SK-N-SH treated with all-trans-retinoic acid at 6 μM for 48 hours (cell line): ENCODE data around the gene MEP1B.

Experiments used
- TCF4 ChIP-seq: fragments of 250-450 bp; sonication (Bioruptor Pico); IDR thresholded peaks from 2 replicates; pipeline ENCODE4 v1.8.0; 2021; ENCODE audit warnings: mild to moderate bottlenecking, moderate library complexity, borderline replicate concordance
- ZC3H10 ChIP-seq: fragments of 250-450 bp; sonication (Bioruptor Pico); IDR thresholded peaks from 2 replicates; pipeline ENCODE4 v1.5.1; 2021; ENCODE audit warnings: mild to moderate bottlenecking, moderate library complexity
- ZFP3 ChIP-seq: fragments of 250-450 bp; sonication (Bioruptor Pico); IDR thresholded peaks from 2 replicates; pipeline ENCODE4 v1.5.0; 2020; ENCODE audit warnings: mild to moderate bottlenecking, moderate library complexity
- ZFP30 ChIP-seq: fragments of 450-650 bp; formaldehyde crosslinking; IDR thresholded peaks from 2 replicates; pipeline ENCODE4 v1.5.0; 2022; ENCODE audit warnings: mild to moderate bottlenecking, moderate library complexity
- TF ChIP-seq, protein P1 (sequence below): fragments of 250-450 bp; sonication (Bioruptor Pico); IDR thresholded peaks from 2 replicates; pipeline ENCODE4 v1.5.1; 2020; ENCODE audit warnings: low read depth, mild to moderate bottlenecking, moderate library complexity
- TF ChIP-seq, protein P2 (sequence below): fragments of 250-450 bp; sonication (Bioruptor Pico); IDR thresholded peaks from 2 replicates; pipeline ENCODE4 v1.5.0; 2020; ENCODE audit warnings: mild to moderate bottlenecking, moderate library complexity

DNA sequence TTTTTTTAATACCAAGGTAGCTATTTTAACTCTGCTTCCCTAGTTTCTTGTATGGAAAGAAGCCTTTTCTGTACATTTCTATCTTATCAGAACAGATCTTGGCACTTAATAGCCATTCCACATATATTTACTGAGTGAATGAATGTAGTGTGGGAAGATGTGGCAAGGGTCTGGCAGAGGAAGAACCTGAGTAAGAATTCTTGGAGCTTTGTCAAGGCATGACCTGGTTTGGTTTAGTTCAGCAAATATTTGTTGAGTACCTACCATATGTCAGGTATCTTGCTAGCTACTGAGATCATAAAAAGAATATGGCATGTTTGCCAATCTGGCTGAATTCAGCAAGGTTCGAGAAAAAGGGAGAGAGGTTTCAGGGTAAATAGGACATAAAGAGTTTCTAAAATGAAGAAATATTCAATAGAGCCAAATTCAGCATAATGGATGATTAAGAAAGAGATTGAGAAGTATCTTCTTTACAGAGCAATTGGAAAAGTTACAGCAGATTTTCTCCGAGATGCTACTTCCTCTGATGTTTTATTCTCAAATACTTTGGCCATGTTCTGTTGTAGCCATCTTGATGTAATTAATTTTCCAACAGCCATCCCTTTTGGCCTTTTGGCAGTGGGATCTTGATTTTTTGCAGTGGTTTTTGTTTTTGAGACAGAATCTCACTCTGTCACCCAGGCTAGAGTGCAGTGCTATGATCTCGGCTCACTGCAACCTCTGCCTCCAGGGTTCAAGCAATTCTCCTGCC, 21.7 kb upstream of the MEP1B start:
- no peak for TF ChIP-seq ZFP30 (CRISPR knock-in tag)
- no peak for TF ChIP-seq TCF4
- TF ChIP-seq, protein P1, sequence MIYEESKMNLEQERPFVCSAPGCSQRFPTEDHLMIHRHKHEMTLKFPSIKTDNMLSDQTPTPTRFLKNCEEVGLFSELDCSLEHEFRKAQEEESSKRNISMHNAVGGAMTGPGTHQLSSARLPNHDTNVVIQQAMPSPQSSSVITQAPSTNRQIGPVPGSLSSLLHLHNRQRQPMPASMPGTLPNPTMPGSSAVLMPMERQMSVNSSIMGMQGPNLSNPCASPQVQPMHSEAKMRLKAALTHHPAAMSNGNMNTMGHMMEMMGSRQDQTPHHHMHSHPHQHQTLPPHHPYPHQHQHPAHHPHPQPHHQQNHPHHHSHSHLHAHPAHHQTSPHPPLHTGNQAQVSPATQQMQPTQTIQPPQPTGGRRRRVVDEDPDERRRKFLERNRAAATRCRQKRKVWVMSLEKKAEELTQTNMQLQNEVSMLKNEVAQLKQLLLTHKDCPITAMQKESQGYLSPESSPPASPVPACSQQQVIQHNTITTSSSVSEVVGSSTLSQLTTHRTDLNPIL: no peak
- TF ChIP-seq, protein P2, sequence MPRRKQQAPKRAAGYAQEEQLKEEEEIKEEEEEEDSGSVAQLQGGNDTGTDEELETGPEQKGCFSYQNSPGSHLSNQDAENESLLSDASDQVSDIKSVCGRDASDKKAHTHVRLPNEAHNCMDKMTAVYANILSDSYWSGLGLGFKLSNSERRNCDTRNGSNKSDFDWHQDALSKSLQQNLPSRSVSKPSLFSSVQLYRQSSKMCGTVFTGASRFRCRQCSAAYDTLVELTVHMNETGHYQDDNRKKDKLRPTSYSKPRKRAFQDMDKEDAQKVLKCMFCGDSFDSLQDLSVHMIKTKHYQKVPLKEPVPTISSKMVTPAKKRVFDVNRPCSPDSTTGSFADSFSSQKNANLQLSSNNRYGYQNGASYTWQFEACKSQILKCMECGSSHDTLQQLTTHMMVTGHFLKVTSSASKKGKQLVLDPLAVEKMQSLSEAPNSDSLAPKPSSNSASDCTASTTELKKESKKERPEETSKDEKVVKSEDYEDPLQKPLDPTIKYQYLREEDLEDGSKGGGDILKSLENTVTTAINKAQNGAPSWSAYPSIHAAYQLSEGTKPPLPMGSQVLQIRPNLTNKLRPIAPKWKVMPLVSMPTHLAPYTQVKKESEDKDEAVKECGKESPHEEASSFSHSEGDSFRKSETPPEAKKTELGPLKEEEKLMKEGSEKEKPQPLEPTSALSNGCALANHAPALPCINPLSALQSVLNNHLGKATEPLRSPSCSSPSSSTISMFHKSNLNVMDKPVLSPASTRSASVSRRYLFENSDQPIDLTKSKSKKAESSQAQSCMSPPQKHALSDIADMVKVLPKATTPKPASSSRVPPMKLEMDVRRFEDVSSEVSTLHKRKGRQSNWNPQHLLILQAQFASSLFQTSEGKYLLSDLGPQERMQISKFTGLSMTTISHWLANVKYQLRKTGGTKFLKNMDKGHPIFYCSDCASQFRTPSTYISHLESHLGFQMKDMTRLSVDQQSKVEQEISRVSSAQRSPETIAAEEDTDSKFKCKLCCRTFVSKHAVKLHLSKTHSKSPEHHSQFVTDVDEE (CRISPR knock-in tag): no peak
- TF ChIP-seq ZFP3: no peak
- TF ChIP-seq ZC3H10 (CRISPR knock-in tag): no peak
